Measurements from ENCODE around the gene LRRC49.
"Not testable (repeated sequence)": the region's sequence is repeated elsewhere in the genome, so short reads cannot be mapped to it uniquely, and the experiment has no call there.

LRRC49 gene

DNA sequence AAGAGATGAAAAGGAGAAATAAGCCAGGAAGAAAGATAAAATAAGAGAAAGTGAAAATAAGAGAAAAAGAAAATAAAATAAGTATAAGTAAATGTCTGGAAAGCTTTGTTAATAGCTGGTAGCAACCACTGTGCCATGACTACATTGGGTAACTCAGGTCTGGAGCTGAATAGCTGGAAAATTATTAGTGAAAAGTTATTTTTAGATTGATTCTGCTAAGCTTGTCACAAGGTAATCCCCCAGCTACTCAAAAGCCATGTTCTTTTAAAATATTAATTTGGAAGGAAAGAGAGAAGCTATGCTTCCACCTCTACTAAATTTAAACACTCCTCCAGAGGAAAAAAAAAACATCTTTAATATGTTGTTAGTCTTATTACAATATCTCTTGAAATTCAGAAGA is 117.8 kb downstream of the LRRC49 start:
- H3K4me3 ChIP-seq (ENCODE audit: low read length) = no peak overlapping the region
- no peak for DNase-seq (ENCODE audit: low read depth)
- TF ChIP-seq, protein P1, sequence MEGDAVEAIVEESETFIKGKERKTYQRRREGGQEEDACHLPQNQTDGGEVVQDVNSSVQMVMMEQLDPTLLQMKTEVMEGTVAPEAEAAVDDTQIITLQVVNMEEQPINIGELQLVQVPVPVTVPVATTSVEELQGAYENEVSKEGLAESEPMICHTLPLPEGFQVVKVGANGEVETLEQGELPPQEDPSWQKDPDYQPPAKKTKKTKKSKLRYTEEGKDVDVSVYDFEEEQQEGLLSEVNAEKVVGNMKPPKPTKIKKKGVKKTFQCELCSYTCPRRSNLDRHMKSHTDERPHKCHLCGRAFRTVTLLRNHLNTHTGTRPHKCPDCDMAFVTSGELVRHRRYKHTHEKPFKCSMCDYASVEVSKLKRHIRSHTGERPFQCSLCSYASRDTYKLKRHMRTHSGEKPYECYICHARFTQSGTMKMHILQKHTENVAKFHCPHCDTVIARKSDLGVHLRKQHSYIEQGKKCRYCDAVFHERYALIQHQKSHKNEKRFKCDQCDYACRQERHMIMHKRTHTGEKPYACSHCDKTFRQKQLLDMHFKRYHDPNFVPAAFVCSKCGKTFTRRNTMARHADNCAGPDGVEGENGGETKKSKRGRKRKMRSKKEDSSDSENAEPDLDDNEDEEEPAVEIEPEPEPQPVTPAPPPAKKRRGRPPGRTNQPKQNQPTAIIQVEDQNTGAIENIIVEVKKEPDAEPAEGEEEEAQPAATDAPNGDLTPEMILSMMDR (IDR thresholded peaks at IDR 0.05; ENCODE audit: insufficient read depth, low read depth, low read length, missing control alignments) = no peak

DNA sequence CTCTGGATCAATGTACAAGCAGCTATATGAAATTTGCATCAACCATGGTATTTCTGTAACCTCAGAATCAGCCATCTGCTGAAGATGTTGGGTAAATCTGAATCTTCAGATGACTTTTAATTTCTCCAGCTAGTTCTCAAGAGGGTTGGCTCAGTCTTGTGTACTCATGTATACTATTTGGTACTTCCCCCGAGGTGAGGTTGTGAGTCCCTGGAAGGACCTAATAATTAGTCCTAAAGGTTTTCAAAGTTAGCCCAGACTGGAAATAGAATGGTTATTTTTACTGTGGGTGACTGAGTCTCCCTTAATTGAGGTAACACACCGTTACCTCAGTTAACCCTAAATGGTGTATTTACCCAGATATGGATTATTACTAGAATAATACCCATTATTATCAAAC is 118.4 kb downstream of the LRRC49 start:
- TF ChIP-seq, protein P1 (IDR thresholded peaks at IDR 0.05; ENCODE audit: insufficient read depth, low read depth, low read length, missing control alignments) = no peak

DNA sequence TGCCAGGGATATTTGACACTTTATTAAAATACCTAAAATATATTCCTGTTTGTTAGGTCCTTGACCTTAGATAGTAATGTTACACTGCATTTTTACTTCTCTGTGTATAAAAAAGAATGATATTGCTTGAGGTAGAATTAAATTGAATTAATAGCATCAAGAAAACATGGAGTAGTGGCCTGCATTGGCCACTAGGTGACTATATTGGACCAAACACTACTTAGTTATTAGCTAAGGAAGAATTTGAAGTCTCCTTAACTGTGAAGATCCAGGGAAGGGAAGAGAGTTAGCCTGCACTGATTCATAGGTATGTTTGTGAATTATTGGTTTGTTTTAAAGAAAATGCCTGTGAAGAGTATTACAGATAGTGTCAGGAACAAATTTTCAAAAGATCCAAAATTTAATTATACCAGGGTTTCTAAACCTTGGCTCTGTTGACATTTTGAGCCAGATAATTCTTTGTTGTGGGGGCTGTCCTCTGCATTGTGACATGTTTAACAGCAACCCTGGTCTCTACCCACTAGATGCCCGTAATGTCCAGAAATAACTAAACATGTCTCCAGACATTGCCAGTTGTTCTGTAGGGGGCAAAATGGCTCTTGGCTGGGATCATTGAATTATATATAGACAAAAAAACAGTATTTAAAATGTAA is 119.0 kb downstream of the LRRC49 start:
- TF ChIP-seq, protein P1 (IDR thresholded peaks at IDR 0.05; ENCODE audit: insufficient read depth, low read depth, low read length, missing control alignments) = peak; percentile 86
- H3K4me3 ChIP-seq (ENCODE audit: low read length) = no peak overlapping the region
- DNase-seq (ENCODE audit: low read depth) = peak; percentile 68

More for the DNA sequence above, 118.4 kb downstream of the LRRC49 start:
- no peak overlapping the region for H3K4me3 ChIP-seq (ENCODE audit: low read length)
- no peak for DNase-seq (ENCODE audit: low read depth)

DNA sequence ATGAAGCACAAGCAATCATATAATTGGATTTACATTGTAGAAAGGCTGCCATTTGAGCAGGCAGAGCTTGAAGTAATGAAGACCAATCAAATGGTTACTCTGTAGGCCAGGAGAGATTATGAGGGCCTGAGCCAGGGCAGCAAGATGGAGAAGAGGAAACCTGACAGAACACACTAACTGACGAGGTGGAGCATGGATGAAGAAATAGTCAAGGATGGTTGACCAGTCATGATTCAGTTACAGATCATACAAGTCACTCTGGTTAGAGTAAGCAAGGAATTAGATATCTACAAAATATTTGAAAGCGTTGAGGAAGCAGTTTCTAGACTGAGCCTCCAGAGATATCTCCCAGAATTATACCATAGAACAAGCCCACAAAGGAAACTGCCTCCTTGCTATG is 120.8 kb downstream of the LRRC49 start:
- TF ChIP-seq, protein P1 (IDR thresholded peaks at IDR 0.05; ENCODE audit: insufficient read depth, low read depth, low read length, missing control alignments) = no peak
- peak; percentile 58 for DNase-seq (ENCODE audit: low read depth)
- H3K4me3 ChIP-seq (ENCODE audit: low read length) = no peak overlapping the region

DNA sequence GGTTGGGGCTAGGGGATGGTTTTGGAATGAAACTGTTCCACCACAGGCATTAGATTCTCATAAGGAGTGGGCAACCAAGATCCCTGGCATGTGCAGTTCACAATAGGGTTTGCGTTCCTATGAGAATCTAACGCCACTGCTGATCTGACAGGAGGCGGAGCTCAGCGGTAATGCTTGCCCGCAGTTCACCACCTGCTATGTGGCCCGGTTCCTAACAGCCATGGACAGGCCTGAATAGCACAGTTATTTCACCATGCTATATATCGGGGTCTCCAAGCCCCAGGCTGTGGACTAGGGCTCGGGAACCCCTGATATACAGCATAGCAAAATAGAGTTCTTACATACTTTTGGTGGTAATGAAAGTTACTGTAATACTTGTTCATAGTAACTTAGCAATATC is 122.7 kb downstream of the LRRC49 start:
- DNase-seq (ENCODE audit: low read depth) = no peak
- no peak overlapping the region for H3K4me3 ChIP-seq (ENCODE audit: low read length)
- TF ChIP-seq, protein P1 (IDR thresholded peaks at IDR 0.05; ENCODE audit: insufficient read depth, low read depth, low read length, missing control alignments) = no peak

DNA sequence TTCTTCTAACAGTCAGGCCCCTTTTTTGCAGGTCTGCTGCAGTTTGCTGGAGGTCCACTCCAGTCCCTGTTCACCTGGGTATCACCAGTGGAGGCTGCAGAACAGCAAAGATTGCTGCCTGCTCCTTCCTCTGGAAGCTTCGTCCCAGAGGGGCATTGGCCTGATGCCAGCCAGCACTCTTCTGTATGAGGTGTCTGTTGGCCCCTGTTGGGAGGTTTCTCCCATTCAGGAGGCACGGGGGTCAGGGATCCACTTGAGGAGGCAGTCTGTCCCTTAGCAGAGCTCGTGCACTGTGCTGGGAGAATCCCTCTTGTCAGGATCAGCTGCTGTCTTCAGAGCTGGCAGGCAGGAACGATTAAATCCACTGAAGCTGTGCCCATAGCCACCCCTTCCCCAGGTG is 138.6 kb downstream of the LRRC49 start:
- not testable (repeated sequence) for H3K4me3 ChIP-seq (ENCODE audit: low read length); DNase-seq (ENCODE audit: low read depth)

DNA sequence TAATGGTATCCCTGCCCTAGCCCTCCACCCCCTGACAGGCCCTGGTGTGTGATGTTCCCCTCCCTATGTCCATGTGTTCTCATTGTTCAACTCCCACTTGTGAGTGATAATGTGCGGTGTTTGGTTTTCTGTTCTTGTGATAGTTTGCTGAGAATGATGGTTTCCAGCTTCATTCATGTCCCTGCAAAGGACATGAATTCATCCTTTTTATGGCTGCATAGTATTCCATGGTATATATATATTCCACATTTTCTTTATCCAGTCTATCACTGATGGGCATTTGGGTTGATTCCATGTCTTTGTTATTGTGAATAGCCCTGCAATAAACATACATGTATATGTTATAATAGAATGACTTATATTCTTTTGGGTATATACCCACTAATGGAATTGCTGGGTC is 142.9 kb downstream of the LRRC49 start:
- not testable (repeated sequence) for H3K4me3 ChIP-seq (ENCODE audit: low read length); DNase-seq (ENCODE audit: low read depth)

DNA sequence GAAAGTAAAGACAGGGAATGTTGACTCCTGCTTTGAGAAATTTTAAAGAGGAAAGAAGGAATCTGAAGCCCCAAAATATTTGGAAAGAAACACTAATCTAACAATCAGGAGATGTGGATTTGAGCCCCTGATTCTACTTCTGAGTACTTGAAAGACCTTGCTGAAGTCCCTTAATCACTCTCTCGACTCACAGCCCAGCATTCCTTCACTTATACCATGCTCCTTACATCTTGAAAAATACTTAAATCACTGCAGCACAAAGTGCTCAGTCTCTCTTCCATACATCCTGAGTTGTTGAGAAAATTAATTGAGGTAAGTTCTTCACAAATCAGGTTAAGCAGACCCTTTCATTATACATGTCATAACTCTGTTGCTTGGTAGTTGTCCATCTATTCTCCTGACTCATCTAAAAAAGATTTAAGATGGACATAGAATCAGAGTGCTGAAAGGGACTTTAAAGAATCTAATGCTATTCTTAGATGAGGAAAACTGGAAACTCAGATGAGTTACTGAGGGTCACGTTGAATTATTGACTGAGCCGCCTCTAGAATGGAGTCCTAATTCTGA is 149.8 kb downstream of the LRRC49 start:
- DNase-seq (ENCODE audit: low read depth) = peak; percentile 21
- H3K4me3 ChIP-seq (ENCODE audit: low read length) = no peak overlapping the region
- TF ChIP-seq, protein P1 (IDR thresholded peaks at IDR 0.05; ENCODE audit: insufficient read depth, low read depth, low read length, missing control alignments) = no peak

Data from epithelial cell of esophagus (primary cell).